Skin epidermis (tissue), 12 donors: ENCODE results near the gene SNED1.

Source experiments
- H3K27ac ChIP-seq, 21 experiments: fragments of 200-600 bp; sonication (generic) in 11 of 21; one replicate each; pipeline ENCODE4 v1.5.0; 2020; ENCODE audit warnings: mild to moderate bottlenecking in 3 of 21, inconsistent platforms in 2 of 21, moderate library complexity in 2 of 21
- H3K4me3 ChIP-seq, 7 experiments: fragments of 200-600 bp; sonication (generic) in 2 of 7; one replicate each; pipeline ENCODE4 v1.5.0; 2020; ENCODE audit warnings: inconsistent platforms in 2 of 7, mild to moderate bottlenecking in 2 of 7, moderate library complexity in 1 of 7

The SNED1 gene

GRCh38 chr2:241011751-241012510 lies 13.5 kb downstream of the SNED1 start:
- H3K27ac ChIP-seq: no peak overlapping the region
- H3K4me3 ChIP-seq: no peak overlapping the region

- Histone ChIP-seq H3K4me3 (no peak overlapping the region), H3K27ac (no peak overlapping the region)
Observed at GRCh38 chr2:241014224-241014623, 15.8 kb downstream of the SNED1 start.

GRCh38 chr2:241014764-241015163 lies 16.3 kb downstream of the SNED1 start:
- Histone ChIP-seq H3K27ac (no peak overlapping the region), H3K4me3 (no peak overlapping the region)

- no peak overlapping the region for H3K4me3 ChIP-seq
Observed at GRCh38 chr2:241015439-241015838, 17.0 kb downstream of the SNED1 start.

DNA sequence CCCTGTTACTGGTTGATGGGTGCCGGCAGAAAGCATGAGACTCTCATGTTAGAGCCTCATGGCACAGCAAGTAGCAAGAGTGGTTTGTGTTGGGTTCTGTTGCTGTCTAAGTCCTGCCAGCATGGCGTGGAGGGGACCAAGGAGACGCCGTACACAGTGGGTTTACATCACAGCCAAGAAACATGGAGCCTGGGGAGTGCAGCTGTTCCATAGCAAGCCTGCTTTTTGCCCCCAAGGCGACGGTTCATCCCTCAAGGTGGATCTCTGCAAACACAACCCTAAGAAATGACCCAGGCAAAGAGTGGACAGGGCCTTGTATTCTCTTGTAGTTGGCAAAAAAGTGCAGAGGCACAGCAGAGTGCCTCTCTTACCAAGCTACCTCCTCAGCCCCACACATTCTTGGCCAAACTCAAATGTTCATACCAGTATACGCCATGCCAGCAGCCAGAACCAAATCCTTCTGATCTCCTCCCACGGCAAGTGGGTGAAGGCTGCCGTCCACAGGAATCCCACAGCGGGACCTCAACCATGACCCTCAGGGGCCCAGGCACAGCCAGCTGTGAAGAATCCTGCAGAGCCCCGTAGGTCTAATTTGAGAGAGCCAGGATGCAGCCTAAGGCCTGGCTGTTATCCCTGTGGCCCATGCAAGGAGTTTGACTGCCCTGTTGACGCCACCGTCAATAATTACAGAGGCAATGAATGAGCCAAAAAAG lies 19.0 kb downstream of the SNED1 start:
- Histone ChIP-seq H3K27ac (no peak overlapping the region), H3K4me3 (no peak overlapping the region)

More at GRCh38 chr2:241015439-241015838, 17.0 kb downstream of the SNED1 start:
- H3K27ac ChIP-seq: no peak overlapping the region

DNA sequence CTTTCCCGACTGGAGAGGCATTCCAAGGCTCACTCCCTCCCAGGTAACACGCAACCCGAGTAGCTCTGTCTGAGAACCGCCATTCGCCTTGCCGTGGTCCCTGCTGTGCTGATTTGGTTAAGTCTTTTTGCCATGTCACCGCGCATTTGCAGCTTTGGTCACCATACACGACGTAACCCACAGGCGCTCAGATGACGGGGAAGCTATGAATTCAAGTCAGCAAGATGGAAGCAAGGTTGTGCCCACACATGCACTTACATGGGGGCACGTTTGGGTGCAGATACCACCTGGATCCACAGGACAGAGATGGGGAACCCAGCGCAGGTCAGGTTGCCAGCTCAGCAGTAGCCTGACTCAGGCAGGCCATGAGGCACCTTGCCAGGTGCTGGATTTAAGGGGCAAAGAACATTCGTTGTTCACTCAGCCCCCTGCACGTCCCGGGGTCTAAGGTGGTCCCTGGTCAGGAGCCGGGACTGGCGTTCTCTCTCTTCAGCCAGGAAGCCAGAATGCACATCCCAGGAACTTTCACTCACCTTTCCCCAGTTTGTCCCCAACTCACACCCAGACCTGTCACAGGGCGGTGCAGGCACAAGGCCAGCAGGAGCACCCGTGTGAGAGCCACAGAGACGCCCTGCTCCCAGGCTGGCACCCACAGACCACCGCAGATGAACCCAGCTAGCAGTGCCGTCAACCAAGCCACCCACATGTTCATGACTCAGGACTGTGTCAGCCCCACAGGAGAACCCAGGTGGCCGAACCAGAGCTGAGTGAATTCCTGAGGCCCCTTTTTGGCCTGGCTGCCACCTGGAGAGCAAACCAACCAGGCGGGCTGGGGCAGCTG lies 19.9 kb downstream of the SNED1 start:
- Histone ChIP-seq H3K27ac (no peak overlapping the region), H3K4me3 (no peak overlapping the region)

GRCh38 chr2:241019441-241020139 lies 21.2 kb downstream of the SNED1 start:
- no peak overlapping the region for H3K4me3 ChIP-seq
- no peak overlapping the region for H3K27ac ChIP-seq

DNA sequence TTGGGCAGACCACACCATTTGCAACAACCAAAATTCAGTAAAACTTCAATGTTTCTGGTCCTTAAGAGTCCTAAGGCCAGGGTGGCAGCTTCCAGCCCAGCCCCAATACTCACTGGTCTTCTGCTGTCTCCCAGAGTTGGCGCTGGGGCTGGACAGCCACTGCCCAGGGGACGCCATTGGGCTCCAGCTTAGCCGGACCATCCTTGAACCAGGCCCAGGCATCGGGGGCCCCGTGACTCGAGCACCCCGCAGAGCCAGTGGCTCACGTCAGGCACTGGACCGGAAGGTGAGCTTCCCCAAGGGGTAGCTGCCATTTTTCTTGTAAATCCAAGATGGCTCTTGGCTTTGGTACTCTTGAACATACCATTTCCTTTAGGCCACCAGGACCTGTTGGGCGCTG lies 21.8 kb downstream of the SNED1 start:
- H3K27ac ChIP-seq: no peak overlapping the region
- no peak overlapping the region for H3K4me3 ChIP-seq

GRCh38 chr2:241020629-241021190 lies 22.3 kb downstream of the SNED1 start:
- H3K27ac ChIP-seq: no peak overlapping the region

DNA sequence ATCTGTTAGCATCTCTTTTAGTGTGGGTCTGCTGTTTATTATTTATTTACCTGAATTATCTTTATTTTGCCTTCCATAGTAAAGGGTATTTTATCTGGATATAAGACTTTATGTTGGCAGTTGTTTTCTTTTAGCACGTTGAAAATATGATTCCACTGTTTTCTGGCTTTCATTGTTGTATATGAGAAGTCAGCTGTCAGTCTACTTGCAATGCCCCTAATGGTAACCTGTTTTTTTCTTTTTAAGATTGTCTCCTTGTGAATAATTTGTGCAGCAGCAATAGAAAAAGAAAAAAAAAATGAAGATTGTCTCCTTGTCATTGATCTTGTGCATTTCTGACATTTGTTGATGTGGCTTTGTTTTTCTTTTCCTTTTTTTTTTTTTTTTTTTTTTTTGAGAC lies 27.2 kb downstream of the SNED1 start:
- Histone ChIP-seq H3K4me3 (no peak overlapping the region), H3K27ac (no peak overlapping the region)

More at GRCh38 chr2:241020629-241021190, 22.3 kb downstream of the SNED1 start:
- no peak overlapping the region for H3K4me3 ChIP-seq

- H3K27ac ChIP-seq: no peak overlapping the region
Observed at GRCh38 chr2:241029599-241030332, 31.3 kb downstream of the SNED1 start.

GRCh38 chr2:241030333-241030680 lies 31.9 kb downstream of the SNED1 start:
- no peak overlapping the region for H3K27ac ChIP-seq
- H3K4me3 ChIP-seq: no peak overlapping the region

More at GRCh38 chr2:241029599-241030332, 31.3 kb downstream of the SNED1 start:
- H3K4me3 ChIP-seq: no peak overlapping the region

GRCh38 chr2:241030883-241031282 lies 32.5 kb downstream of the SNED1 start:
- Histone ChIP-seq H3K27ac (no peak overlapping the region), H3K4me3 (no peak overlapping the region)

DNA sequence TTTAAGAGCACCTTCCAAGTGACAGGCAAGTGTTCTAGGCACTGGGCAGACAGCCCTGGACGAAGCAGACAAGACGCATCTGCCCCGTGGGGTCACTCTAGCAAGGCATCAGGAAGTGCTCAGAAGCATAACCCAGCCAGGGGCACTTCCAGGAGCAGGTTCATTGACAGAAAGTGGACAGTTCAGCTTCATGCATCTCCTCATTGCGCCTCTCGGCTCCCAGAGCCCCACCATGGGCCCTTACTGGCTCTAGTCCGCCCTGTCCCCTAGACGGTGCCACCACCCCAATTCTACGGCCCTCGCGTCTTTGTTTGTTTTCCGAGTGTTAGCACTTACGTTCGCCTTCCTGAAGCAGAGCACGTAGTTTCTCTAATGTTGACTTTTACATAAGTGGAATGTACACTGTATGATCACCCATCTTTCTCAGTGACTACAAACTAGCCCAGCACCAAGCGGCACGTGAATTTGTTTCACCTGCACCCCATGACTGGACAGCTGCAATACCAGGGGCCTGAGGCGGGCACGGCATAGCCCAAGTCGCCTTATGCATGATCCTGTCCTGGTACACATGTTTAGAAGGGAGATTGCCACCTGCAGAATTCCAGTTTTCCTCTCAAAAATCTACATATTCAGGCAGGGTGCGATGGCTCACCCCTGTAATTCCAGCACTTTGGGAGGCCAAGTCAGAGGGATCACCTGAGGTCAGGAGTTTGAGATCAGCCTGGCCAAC lies 33.2 kb downstream of the SNED1 start:
- Histone ChIP-seq H3K4me3 (no peak overlapping the region), H3K27ac (no peak overlapping the region)

GRCh38 chr2:241033336-241033987 lies 35.0 kb downstream of the SNED1 start:
- H3K27ac ChIP-seq: no peak overlapping the region
- H3K4me3 ChIP-seq: no peak overlapping the region

DNA sequence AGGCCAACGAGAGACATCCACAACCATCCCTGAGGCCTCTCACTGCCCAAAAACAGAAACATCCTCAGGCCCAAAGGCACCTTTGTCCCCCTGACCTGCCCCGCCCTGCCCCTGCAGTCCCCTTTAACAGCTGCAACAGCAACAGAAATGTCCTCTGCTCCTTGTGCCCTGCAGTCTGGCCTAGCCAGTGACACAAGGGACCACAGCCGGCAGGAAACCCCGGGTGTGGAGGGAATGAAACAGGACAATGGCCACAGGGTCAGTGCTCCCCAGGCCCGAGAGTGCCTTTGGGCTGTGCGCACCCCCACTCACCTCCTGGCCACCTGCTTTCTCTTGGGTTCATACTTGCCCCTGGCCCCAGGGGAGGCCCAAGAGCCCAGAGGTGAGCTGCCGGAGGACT lies 35.6 kb downstream of the SNED1 start:
- H3K4me3 ChIP-seq: no peak overlapping the region

DNA sequence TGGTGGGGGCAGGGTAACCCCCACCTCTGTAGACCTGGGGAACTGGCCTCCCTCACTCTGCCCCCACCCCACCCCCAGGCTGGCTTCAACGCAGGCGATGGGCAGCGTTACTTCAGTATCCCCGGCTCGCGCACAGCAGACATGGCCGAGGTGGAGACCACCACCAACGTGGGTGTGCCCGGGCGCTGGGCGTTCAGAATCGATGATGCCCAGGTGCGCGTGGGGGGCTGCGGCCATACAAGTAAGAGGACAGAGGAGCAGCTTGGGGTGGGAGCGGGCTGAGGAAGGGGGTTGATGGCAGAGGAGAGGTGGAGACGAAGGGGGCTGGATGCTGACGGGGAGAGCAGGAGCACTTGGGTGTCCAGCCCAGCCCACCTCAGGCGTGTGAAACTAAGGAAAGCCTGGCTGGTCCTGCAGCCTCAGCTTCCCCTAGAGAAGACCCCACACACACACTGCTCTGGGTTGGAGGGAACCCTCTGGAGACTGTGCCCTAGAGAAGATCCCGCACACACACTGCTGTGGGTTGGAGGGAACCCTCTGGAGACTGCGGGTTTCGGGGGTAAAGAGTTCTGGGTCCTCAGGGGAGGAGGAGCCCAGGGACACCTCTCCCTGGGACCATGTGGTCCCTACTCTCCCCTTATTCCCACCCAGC lies 36.2 kb downstream of the SNED1 start:
- Histone ChIP-seq H3K27ac (peak overlapping the region in 1 of 21 experiments; percentile 68), H3K4me3 (no peak overlapping the region)

More for the DNA sequence above, 35.6 kb downstream of the SNED1 start:
- H3K27ac ChIP-seq: no peak overlapping the region
